WERI-Rb-1 (cell line): ENCODE data around the gene TUB.
A peak's percentile ranks its signal among the peaks of the same experiment; 100 is the strongest.

Source experiments
- DNase-seq: peaks from one replicate; pipeline ENCODE4 v3.0.0-alpha.2; 2020
- H3K27ac ChIP-seq: fragments of 250-450 bp; sonication (Bioruptor Pico); 2 replicates; pipeline ENCODE4 v1.5.1; 2020; ENCODE audit warnings: mild to moderate bottlenecking, moderate library complexity
- H3K27me3 ChIP-seq: fragments of 250-450 bp; sonication (Bioruptor Pico); 2 replicates; pipeline ENCODE4 v1.5.1; 2021; ENCODE audit warnings: mild to moderate bottlenecking, low read depth, moderate library complexity; ENCODE audit not compliant: insufficient read depth, severe bottlenecking
- H3K36me3 ChIP-seq: fragments of 250-450 bp; sonication (Bioruptor Pico); 2 replicates; pipeline ENCODE4 v1.5.1; 2020; ENCODE audit warnings: mild to moderate bottlenecking, moderate library complexity
- H3K4me3 ChIP-seq: 2 replicates; pipeline ENCODE4 v1.5.1; 2011; ENCODE audit warnings: low read depth, mild to moderate bottlenecking, control low read depth, low read length
- H3K9me3 ChIP-seq: fragments of 250-450 bp; sonication (Bioruptor Pico); 2 replicates; pipeline ENCODE4 v1.5.1; 2021; ENCODE audit warnings: mild to moderate bottlenecking, moderate library complexity; ENCODE audit not compliant: severe bottlenecking
- TF ChIP-seq, protein P1 (sequence below): IDR thresholded peaks from 2 replicates; pipeline ENCODE4 v1.5.1; 2011; ENCODE audit warnings: low read depth, mild to moderate bottlenecking, control low read depth, inconsistent platforms, low read length

TUB gene

DNA sequence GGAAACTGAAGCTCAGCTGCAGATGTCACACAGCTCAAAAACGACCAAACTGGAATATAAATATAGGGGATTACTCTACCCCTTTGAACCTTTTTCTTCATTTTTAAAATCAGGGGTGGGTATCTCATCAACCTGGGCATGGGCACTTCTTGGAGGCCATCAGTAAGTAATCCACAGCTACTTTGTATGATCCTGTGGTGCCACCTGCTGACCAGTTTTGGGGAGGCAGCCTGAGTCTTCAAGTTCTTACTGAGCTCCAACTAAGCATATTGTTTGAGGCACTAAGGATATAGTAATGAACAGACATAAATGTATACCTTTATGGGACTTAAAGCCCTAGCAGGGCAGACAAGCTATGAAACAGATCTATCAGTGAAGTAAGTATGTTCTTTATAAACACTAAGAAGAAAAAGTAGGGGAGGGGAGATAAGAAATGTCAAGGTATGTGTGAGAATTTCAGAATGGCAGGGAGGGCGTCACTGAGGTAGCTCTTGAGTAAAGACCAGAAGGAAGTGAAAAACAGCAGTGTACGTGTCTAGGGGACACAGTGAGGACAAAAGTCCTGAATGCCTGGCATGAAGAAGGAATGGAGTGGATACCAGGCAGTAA is 18.4 kb downstream of the TUB start:
- Histone ChIP-seq H3K36me3 (peaks cover 65% of the 10 kb centered on the region), H3K9me3 (no peaks in the 10 kb centered on the region), H3K27ac (peak overlapping the region; percentile 67), H3K4me3 (no peak overlapping the region), H3K27me3 (no peaks in the 10 kb centered on the region)
- TF ChIP-seq, protein P1, sequence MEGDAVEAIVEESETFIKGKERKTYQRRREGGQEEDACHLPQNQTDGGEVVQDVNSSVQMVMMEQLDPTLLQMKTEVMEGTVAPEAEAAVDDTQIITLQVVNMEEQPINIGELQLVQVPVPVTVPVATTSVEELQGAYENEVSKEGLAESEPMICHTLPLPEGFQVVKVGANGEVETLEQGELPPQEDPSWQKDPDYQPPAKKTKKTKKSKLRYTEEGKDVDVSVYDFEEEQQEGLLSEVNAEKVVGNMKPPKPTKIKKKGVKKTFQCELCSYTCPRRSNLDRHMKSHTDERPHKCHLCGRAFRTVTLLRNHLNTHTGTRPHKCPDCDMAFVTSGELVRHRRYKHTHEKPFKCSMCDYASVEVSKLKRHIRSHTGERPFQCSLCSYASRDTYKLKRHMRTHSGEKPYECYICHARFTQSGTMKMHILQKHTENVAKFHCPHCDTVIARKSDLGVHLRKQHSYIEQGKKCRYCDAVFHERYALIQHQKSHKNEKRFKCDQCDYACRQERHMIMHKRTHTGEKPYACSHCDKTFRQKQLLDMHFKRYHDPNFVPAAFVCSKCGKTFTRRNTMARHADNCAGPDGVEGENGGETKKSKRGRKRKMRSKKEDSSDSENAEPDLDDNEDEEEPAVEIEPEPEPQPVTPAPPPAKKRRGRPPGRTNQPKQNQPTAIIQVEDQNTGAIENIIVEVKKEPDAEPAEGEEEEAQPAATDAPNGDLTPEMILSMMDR = peak; percentile 72
- peak; percentile 79 for DNase-seq

DNA sequence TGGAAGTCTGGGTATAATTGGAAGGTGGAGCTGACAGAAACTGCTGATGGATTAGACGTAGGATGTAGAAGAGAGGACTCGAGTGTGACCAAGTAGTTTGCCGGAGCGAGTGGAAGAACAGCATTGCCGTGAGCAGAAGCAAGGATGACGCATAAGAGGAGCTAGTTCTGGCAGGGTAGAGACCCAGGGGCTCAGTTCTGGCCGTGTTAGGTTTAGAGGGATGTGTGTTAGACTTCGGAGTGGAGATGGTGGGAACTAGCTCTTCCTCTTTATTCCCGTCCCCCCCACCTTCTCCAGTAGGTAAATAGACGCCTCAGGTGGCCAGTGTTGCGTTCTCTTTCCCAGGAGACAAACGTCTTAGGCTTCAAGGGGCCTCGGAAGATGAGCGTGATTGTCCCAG is 19.1 kb downstream of the TUB start:
- TF ChIP-seq, protein P1 = no peak
- no peak for DNase-seq
- H3K27ac ChIP-seq = no peak overlapping the region
- H3K9me3 ChIP-seq = no peaks in the 10 kb centered on the region
- no peaks in the 10 kb centered on the region for H3K27me3 ChIP-seq
- peaks cover 58% of the 10 kb centered on the region for H3K36me3 ChIP-seq
- no peak overlapping the region for H3K4me3 ChIP-seq

DNA sequence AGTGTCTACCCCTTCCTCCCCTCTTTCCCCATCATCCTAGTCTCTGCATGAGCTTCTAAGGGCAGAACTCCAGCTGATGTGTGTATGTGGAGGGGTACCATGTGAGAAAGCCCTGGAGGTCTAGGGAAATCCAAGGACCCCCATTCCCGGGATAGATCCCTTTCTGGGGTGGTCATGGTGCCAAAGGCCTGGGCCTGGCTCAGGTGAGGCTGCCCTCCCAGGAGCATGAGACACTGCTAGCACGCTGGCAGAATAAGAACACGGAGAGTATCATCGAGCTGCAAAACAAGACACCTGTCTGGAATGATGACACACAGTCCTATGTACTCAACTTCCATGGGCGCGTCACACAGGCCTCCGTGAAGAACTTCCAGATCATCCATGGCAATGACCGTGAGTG is 19.6 kb downstream of the TUB start:
- H3K36me3 ChIP-seq = peaks cover 55% of the 10 kb centered on the region
- TF ChIP-seq, protein P1 = no peak
- no peak overlapping the region for H3K27ac ChIP-seq
- no peak for DNase-seq
- no peak overlapping the region for H3K4me3 ChIP-seq
- H3K9me3 ChIP-seq = no peaks in the 10 kb centered on the region
- H3K27me3 ChIP-seq = no peaks in the 10 kb centered on the region

DNA sequence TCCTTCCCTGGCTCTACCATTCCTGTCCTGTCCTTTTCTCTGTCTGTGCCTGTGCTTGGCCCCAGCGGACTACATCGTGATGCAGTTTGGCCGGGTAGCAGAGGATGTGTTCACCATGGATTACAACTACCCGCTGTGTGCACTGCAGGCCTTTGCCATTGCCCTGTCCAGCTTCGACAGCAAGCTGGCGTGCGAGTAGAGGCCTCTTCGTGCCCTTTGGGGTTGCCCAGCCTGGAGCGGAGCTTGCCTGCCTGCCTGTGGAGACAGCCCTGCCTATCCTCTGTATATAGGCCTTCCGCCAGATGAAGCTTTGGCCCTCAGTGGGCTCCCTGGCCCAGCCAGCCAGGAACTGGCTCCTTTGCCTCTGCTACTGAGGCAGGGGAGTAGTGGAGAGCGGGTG is 20.4 kb downstream of the TUB start:
- Histone ChIP-seq H3K4me3 (no peak overlapping the region), H3K27ac (no peak overlapping the region), H3K27me3 (no peaks in the 10 kb centered on the region), H3K36me3 (peaks cover 51% of the 10 kb centered on the region), H3K9me3 (no peaks in the 10 kb centered on the region)
- TF ChIP-seq, protein P1 = no peak
- DNase-seq = no peak

DNA sequence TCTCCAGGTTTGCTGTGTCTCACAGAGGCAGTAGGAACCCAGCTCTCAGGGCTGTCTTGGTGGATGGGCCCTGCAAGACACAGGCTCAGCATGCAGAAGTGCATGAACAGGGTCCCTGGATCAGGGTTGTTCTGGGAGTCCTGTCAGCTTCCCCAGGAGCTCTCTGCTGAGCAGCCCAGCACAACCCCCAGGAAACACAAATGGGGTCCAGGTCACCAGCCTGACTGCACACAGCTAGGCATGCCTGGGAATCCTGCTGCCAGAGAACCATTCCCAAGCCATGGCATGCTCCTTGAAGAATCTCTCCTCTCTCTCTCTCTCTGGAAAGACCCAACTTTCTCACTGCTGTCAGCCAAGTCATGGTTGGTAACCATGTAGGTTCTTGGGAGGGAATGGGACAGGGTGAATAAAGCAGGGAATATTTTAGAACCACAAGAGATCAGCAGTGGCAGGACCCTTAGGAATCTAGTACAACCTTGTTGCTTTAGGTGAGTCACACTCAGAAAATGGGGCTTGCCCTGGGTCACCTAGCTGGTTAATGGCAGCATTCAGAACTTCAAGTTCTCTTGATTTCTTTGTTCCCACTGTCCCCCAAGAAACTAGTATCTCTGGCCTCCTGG is 21.4 kb downstream of the TUB start:
- TF ChIP-seq, protein P1 = no peak
- Histone ChIP-seq H3K36me3 (peaks cover 47% of the 10 kb centered on the region), H3K27ac (no peak overlapping the region), H3K27me3 (no peaks in the 10 kb centered on the region), H3K4me3 (no peak overlapping the region), H3K9me3 (no peaks in the 10 kb centered on the region)
- DNase-seq = no peak

DNA sequence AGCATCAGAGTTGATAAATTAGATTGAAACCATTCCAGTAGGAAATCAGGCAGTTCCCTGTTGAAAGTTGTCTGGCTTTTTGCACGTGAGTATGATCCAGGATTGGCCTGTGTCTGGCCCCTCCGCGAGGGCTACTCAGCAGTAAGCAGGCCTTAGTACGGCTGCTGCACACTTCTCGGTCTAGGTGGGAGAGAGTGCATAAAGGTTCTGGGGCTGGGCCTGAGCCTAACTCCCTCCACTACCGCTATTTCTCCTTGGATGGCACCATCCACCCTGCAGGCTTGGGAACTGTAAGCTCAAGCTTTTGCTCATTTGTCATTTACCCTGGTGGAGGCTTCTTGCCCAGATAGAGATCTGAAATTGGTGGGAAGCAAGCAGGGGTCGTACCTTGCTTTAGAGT is 22.0 kb downstream of the TUB start:
- DNase-seq = no peak
- H3K9me3 ChIP-seq = no peaks in the 10 kb centered on the region
- H3K27ac ChIP-seq = no peak overlapping the region
- H3K36me3 ChIP-seq = peaks cover 42% of the 10 kb centered on the region
- no peak overlapping the region for H3K4me3 ChIP-seq
- TF ChIP-seq, protein P1 = no peak
- no peaks in the 10 kb centered on the region for H3K27me3 ChIP-seq
